Measurements from ENCODE around the gene PMM1.

- TF ChIP-seq EZH2 (IDR thresholded peaks at IDR 0.05; ENCODE audit: low read length) (no peak), CTCF (optimal IDR thresholded peaks at IDR 0.05 in 1 of 3, IDR thresholded peaks at IDR 0.05 in 1 of 3, conservative IDR thresholded peaks at IDR 0.05 in 1 of 3; ENCODE audit: extremely low read depth in 1 of 3, insufficient read depth in 2 of 3, low read length in 3 of 3) (no peak)
These were observed 35.9 kb upstream of the PMM1 start for GRCh38 chr22:41625577-41625976.
